ENCODE data around the gene SSBP4. TPM values are rescaled to one million over a fixed set of nuclear protein-coding genes. Genes with fewer than 3 reads are reported as not detected.

Gene SSBP4
- total RNA-seq, 1 donor from 2014 or later: 119 TPM

GRCh38 chr19:18418029-18418482 is 1.1 kb upstream of the SSBP4 start:
- H3K4me3 ChIP-seq (ENCODE audit: low read depth, low read length): peak overlapping the region; percentile 75
- TF ChIP-seq, protein P1, sequence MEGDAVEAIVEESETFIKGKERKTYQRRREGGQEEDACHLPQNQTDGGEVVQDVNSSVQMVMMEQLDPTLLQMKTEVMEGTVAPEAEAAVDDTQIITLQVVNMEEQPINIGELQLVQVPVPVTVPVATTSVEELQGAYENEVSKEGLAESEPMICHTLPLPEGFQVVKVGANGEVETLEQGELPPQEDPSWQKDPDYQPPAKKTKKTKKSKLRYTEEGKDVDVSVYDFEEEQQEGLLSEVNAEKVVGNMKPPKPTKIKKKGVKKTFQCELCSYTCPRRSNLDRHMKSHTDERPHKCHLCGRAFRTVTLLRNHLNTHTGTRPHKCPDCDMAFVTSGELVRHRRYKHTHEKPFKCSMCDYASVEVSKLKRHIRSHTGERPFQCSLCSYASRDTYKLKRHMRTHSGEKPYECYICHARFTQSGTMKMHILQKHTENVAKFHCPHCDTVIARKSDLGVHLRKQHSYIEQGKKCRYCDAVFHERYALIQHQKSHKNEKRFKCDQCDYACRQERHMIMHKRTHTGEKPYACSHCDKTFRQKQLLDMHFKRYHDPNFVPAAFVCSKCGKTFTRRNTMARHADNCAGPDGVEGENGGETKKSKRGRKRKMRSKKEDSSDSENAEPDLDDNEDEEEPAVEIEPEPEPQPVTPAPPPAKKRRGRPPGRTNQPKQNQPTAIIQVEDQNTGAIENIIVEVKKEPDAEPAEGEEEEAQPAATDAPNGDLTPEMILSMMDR (conservative IDR thresholded peaks at IDR 0.05; ENCODE audit: low read depth, low read length): no peak
- DNase-seq (ENCODE audit: low read depth): no peak

GRCh38 chr19:18418483-18419194 is 559 bp upstream of the SSBP4 start:
- H3K4me3 ChIP-seq (ENCODE audit: low read depth, low read length): peak overlapping the region; percentile 75
- DNase-seq (ENCODE audit: low read depth): no peak
- TF ChIP-seq, protein P1 (conservative IDR thresholded peaks at IDR 0.05; ENCODE audit: low read depth, low read length): no peak

- DNase-seq (ENCODE audit: low read depth): no peak
- peak overlapping the region; percentile 75 for H3K4me3 ChIP-seq (ENCODE audit: low read depth, low read length)
- TF ChIP-seq, protein P1 (conservative IDR thresholded peaks at IDR 0.05; ENCODE audit: low read depth, low read length): no peak
Observed at GRCh38 chr19:18419699-18420460, 682 bp downstream of the SSBP4 start.

DNA sequence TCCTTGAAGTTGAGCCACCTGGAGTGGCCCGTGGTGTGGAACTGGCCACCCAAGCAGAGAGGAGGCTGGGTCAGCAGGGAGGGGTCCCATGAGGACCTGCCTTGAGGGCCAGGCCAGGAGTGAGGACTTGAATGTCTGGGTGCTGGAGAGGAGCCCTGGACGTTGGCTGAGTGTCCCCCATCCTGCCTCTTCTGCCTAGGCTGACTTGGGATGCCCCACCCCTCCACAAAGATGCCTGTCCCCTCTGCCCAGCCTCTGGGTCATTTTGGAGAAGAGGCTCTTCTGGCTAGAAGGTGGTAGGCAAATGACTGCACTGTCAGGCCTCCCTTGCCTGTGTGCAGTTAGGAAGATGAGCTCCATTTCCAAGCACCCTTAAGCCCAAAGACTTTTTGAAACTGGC is 1.7 kb downstream of the SSBP4 start:
- TF ChIP-seq, protein P1 (conservative IDR thresholded peaks at IDR 0.05; ENCODE audit: low read depth, low read length): no peak
- H3K4me3 ChIP-seq (ENCODE audit: low read depth, low read length): peak overlapping the region; percentile 75
- DNase-seq (ENCODE audit: low read depth): no peak

DNA sequence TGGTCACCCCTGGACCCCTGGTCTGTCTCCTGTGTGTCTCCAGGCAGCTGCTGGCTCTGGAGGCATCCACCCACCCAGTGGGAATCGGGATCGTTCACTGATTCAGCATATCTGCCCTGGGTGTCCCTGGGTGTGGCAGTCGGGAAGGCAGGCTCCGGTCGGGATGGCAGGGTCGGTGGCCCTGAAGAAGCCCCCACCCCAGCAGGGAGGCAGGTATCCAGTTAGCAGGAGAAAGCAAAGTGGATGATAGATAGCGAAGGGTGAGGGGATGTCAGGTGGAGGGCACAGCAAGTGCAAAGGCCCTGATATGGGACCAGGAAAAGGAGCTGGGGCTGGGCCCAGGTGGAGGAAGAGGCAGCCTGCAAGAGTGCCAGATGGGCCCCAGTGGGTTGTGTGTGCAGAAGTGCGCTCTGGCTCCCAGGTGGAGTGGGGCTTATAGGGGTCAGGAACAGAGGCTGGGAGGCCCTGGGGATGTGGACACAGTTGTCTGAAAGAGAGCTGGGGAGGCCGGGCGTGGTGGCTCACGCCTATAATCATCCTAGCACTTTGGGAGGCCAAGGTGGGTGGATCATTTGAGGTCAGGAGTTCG is 2.3 kb downstream of the SSBP4 start:
- DNase-seq (ENCODE audit: low read depth): no peak
- H3K4me3 ChIP-seq (ENCODE audit: low read depth, low read length): peak overlapping the region; percentile 75
- TF ChIP-seq, protein P1 (conservative IDR thresholded peaks at IDR 0.05; ENCODE audit: low read depth, low read length): no peak

- H3K4me3 ChIP-seq (ENCODE audit: low read depth, low read length): no peak overlapping the region
Observed at GRCh38 chr19:18422530-18423191, 3.5 kb downstream of the SSBP4 start.

More at GRCh38 chr19:18422530-18423191, 3.5 kb downstream of the SSBP4 start:
- no peak for DNase-seq (ENCODE audit: low read depth)
- TF ChIP-seq, protein P1 (conservative IDR thresholded peaks at IDR 0.05; ENCODE audit: low read depth, low read length): no peak

Measured in epithelial cell of proximal tubule (primary cell).